PC-3 (cell line): ENCODE data around the gene CTXN3. TPM values are rescaled to one million over a fixed set of nuclear protein-coding genes. Genes with fewer than 3 reads are reported as not detected.

Experiments
- ATAC-seq: fragments of 200-7000 bp; cut with Tn5 transposase; 2 replicates; pipeline ENCODE4 v1.9.1; 2020; ENCODE audit warnings: mild to moderate bottlenecking, moderate library complexity
- BruUV-seq: library from RNA; stranded (reverse); fragments of 400-500 nt; replicated peaks from 2 replicates; lab custom pipeline; 2021; lab: Mats Ljungman, UMichigan
- CTCF ChIA-PET: fragments of 300-600 bp; sonication (Branson Sonifier 250); formaldehyde crosslinking; loops from one replicate; lab custom pipeline; 2022; ENCODE audit warnings: antibody characterized with exemption; lab: Charles Lee
- POLR2A ChIA-PET: fragments of 300-600 bp; sonication (Branson Sonifier 250); formaldehyde crosslinking; loops from one replicate; lab custom pipeline; 2022; ENCODE audit warnings: antibody characterized with exemption; ENCODE audit not compliant: unreplicated experiment; lab: Charles Lee
- DNase-seq: peaks from one replicate; pipeline ENCODE4 v3.0.0-alpha.2; 2015
- H2AFZ ChIP-seq: fragments of 300-600 bp; sonication (generic); 2 replicates; pipeline ENCODE4 v1.6.0; 2016; ENCODE audit warnings: antibody characterized with exemption, low read length
- H3F3A ChIP-seq: fragments of 300-600 bp; sonication (generic); one replicate; pipeline ENCODE4 v1.6.0; 2017; ENCODE audit warnings: antibody characterized with exemption, low read length, control low read depth, mild to moderate bottlenecking; ENCODE audit not compliant: unreplicated experiment
- H3K27ac ChIP-seq: fragments of 300-600 bp; sonication (generic); 2 replicates; pipeline ENCODE4 v1.5.1; 2016; ENCODE audit warnings: mild to moderate bottlenecking, low read length
- H3K27me3 ChIP-seq: fragments of 300-600 bp; sonication (generic); 2 replicates; pipeline ENCODE4 v1.6.1; 2016; ENCODE audit warnings: low read length, mixed read lengths
- H3K36me3 ChIP-seq: fragments of 300-600 bp; sonication (generic); 2 replicates; pipeline ENCODE4 v1.6.1; 2016; ENCODE audit warnings: low read depth, mixed run types, low read length, mixed read lengths
- H3K4me1 ChIP-seq: fragments of 300-600 bp; sonication (generic); 2 replicates; pipeline ENCODE4 v1.5.1; 2016; ENCODE audit warnings: low read length; ENCODE audit not compliant: insufficient read depth
- H3K4me2 ChIP-seq: fragments of 300-600 bp; sonication (generic); 2 replicates; pipeline ENCODE4 v1.6.0; 2016; ENCODE audit warnings: low read length
- H3K4me3 ChIP-seq: fragments of 300-600 bp; sonication (generic); 2 replicates; pipeline ENCODE4 v1.5.1; 2016; ENCODE audit warnings: mild to moderate bottlenecking, low read length, mixed read lengths
- H3K79me2 ChIP-seq: fragments of 300-600 bp; sonication (generic); 2 replicates; pipeline ENCODE4 v1.6.1; 2017; ENCODE audit warnings: low read length, mixed read lengths
- H3K9ac ChIP-seq: fragments of 300-600 bp; sonication (generic); 2 replicates; pipeline ENCODE4 v1.6.0; 2016; ENCODE audit warnings: mild to moderate bottlenecking, low read length
- H3K9me2 ChIP-seq: fragments of 300-600 bp; sonication (generic); replicated peaks from 2 replicates; pipeline ENCODE4 v1.6.1; 2016; ENCODE audit warnings: mixed run types, low read length, mixed read lengths
- H3K9me3 ChIP-seq: fragments of 300-600 bp; sonication (generic); 2 replicates; pipeline ENCODE4 v1.6.1; 2016; ENCODE audit warnings: low read length, mixed read lengths
- H4K20me1 ChIP-seq: fragments of 300-600 bp; sonication (generic); 2 replicates; pipeline ENCODE4 v1.6.1; 2016; ENCODE audit warnings: low read length, mixed read lengths
- EZH2 ChIP-seq: fragments of 300-600 bp; sonication (generic); IDR thresholded peaks from one replicate; pipeline ENCODE4 v1.6.1; 2017; ENCODE audit warnings: antibody characterized with exemption, mild to moderate bottlenecking, low read length; ENCODE audit not compliant: unreplicated experiment
- EZH2phosphoT487 ChIP-seq: fragments of 300-600 bp; sonication (generic); IDR thresholded peaks from 2 replicates; pipeline ENCODE4 v1.6.1; 2018; ENCODE audit warnings: mild to moderate bottlenecking, antibody characterized with exemption, low read length, borderline replicate concordance
- intact Hi-C: fragments of 100-400 bp; cut with micrococcal nuclease; formaldehyde crosslinking; loops from 2 replicates; pipeline ENCODE4 v1.9.0; 2023
- total RNA-seq: library from RNA; depleted of rRNA; stranded (reverse); fragments of >200 nt; gene quantifications from 2 replicates; pipeline ENCODE4 v1.2.3, GENCODE V29; 2014
- TF ChIP-seq, protein P1 (sequence below): fragments of 300-600 bp; sonication (generic); conservative IDR thresholded peaks from 2 replicates; pipeline ENCODE4 v1.5.1; 2017; ENCODE audit warnings: antibody characterized with exemption, low read depth, mild to moderate bottlenecking, low read length

The CTXN3 gene
- total RNA-seq, 1 experiment from 2014 or later, result not detected

DNA sequence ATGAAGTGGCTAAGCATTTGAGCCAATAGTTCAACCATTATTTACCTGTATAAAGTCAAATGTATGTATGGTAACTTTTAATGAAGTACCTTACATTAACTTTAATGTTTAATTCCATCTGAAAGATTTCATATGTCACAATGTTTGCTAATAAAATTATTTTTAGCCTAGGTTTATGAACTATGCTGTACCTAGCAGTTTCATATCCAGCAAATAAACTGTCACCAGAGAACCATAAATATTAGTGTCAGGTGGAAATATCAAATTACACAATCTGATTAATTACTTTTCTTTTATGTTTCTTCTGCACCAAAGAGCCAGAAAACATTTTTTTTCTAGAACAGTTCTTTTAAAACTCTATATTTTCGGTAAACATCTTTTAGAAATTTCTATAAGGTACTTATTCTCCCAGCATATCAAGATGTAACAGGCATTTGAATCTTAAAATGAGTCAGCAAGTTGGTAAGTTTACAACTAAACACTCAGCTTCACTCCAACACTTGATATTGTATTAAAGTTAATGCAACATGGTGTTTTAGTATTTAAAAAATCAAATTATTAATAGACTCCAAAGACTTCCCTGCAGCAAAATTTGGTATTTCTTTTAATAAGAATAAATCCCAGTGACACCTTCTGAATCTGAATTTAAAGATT, 45.8 kb downstream of the CTXN3 start:
- POLR2A ChIA-PET, result no interaction called here
- Histone ChIP-seq H3K9me3 (no peaks in the 10 kb centered on the region), H3K9me2 (no peaks in the 10 kb centered on the region), H3K36me3 (no peaks in the 10 kb centered on the region), H3K27ac (no peak overlapping the region), H3K9ac (no peak overlapping the region), H2AFZ (no peak overlapping the region), H3K4me2 (no peak overlapping the region), H3K27me3 (peaks cover 65% of the 10 kb centered on the region), H3K79me2 (no peaks in the 10 kb centered on the region), H3F3A (no peaks in the 10 kb centered on the region), H3K4me3 (no peak overlapping the region), H4K20me1 (no peaks in the 10 kb centered on the region), H3K4me1 (peaks cover 7% of the 10 kb centered on the region)
- ATAC-seq (no peak), DNase-seq (no peak)
- CTCF ChIA-PET, result no interaction called here
- TF ChIP-seq, protein P1, sequence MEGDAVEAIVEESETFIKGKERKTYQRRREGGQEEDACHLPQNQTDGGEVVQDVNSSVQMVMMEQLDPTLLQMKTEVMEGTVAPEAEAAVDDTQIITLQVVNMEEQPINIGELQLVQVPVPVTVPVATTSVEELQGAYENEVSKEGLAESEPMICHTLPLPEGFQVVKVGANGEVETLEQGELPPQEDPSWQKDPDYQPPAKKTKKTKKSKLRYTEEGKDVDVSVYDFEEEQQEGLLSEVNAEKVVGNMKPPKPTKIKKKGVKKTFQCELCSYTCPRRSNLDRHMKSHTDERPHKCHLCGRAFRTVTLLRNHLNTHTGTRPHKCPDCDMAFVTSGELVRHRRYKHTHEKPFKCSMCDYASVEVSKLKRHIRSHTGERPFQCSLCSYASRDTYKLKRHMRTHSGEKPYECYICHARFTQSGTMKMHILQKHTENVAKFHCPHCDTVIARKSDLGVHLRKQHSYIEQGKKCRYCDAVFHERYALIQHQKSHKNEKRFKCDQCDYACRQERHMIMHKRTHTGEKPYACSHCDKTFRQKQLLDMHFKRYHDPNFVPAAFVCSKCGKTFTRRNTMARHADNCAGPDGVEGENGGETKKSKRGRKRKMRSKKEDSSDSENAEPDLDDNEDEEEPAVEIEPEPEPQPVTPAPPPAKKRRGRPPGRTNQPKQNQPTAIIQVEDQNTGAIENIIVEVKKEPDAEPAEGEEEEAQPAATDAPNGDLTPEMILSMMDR, result no peak
- TF ChIP-seq EZH2, result no peak
- intact Hi-C loops, result no loop called here
- BruUV-seq, result no TSS peak

DNA sequence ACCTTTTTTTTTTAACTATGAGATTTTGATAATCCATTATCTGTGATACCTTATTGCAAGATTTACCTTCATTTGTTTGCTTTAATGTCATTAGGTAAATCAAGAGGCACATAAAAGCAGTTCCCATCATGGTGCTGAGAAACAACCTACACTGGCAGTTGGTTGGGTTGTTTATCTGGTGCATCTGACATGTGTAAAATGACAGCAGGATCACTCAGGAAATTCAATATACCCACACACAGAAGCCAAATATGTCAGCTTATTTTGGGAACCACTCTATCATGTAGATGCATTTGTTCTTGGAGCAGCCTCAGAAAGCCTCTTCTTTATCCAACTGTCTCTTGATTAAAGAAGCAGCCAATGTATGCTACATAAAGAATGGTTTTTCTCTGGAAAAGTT, 46.5 kb downstream of the CTXN3 start:
- DNase-seq (no peak), ATAC-seq (no peak)
- Histone ChIP-seq H2AFZ (no peak overlapping the region), H3K4me1 (peaks cover 7% of the 10 kb centered on the region), H3K9me2 (no peaks in the 10 kb centered on the region), H3K4me2 (no peak overlapping the region), H3K79me2 (no peaks in the 10 kb centered on the region), H3F3A (no peaks in the 10 kb centered on the region), H3K9ac (no peak overlapping the region), H3K4me3 (no peak overlapping the region), H3K27me3 (peaks cover 72% of the 10 kb centered on the region), H3K9me3 (no peaks in the 10 kb centered on the region), H4K20me1 (no peaks in the 10 kb centered on the region), H3K27ac (no peak overlapping the region), H3K36me3 (no peaks in the 10 kb centered on the region)
- CTCF ChIA-PET, result no interaction called here
- no peak for TF ChIP-seq EZH2
- TF ChIP-seq EZH2phosphoT487, result no peak
- TF ChIP-seq, protein P1, result no peak
- no TSS peak for BruUV-seq
- POLR2A ChIA-PET, result no interaction called here
- intact Hi-C loops, result no loop called here

DNA sequence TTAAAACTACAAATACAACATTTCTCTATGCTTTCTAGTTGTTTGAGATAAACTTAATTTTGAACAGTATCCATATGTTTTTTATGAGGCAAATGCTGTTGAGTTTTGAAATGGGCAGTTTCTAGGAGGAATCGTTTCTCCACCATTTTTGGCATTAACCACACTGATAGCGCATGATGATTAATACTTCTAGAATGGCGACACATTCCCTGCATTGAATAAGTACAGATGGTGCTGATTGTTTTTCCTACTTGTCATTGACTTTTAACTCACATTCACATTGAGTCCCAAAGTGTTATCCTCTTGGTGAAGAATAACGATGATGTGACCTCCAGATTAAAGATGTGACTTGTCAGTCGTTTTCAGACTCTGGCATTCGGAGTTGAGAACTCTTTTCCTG, 47.8 kb downstream of the CTXN3 start:
- Histone ChIP-seq H3K4me1 (peaks cover 7% of the 10 kb centered on the region), H3K36me3 (no peaks in the 10 kb centered on the region), H3K9me3 (no peaks in the 10 kb centered on the region), H4K20me1 (no peaks in the 10 kb centered on the region), H3K9me2 (no peaks in the 10 kb centered on the region), H3K27me3 (peaks cover 82% of the 10 kb centered on the region), H2AFZ (no peak overlapping the region), H3K4me2 (no peak overlapping the region), H3K9ac (no peak overlapping the region), H3F3A (no peaks in the 10 kb centered on the region), H3K79me2 (no peaks in the 10 kb centered on the region), H3K27ac (no peak overlapping the region), H3K4me3 (no peak overlapping the region)
- intact Hi-C loops, result no loop called here
- ATAC-seq (no peak), DNase-seq (peak; percentile 5)
- no TSS peak for BruUV-seq
- ChIA-PET POLR2A (no interaction called here), CTCF (no interaction called here)
- TF ChIP-seq EZH2, result no peak
- no peak for TF ChIP-seq EZH2phosphoT487
- TF ChIP-seq, protein P1, result no peak
